ENCODE measurements around the gene MACIR. TPM values are rescaled to one million over a fixed set of nuclear protein-coding genes. Genes with fewer than 3 reads are reported as not detected.

Gene MACIR, protein sequence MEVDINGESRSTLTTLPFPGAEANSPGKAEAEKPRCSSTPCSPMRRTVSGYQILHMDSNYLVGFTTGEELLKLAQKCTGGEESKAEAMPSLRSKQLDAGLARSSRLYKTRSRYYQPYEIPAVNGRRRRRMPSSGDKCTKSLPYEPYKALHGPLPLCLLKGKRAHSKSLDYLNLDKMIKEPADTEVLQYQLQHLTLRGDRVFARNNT
- total RNA-seq (2022): 4.1 and 5.2 TPM in 2 replicates
- percentile 66 among the genes with signal in this experiment for Bru-seq, nascent RNA
- percentile 67 among the genes with signal in this experiment for BruChase-seq, experiment 1, labeled RNA remaining after a 2-hour chase
- percentile 53 among the genes with signal in this experiment for BruChase-seq, experiment 2, labeled RNA remaining after a 6-hour chase
- long read RNA-seq, transcript C5orf30-201 (3 exons, 3,049 nt): major isoform, 9 of 16 reads
- long read RNA-seq, partial matches to known transcripts: 0 of 16 reads
- long read RNA-seq, other reads (novel, unspliced or antisense): 2 of 16 reads

DNA sequence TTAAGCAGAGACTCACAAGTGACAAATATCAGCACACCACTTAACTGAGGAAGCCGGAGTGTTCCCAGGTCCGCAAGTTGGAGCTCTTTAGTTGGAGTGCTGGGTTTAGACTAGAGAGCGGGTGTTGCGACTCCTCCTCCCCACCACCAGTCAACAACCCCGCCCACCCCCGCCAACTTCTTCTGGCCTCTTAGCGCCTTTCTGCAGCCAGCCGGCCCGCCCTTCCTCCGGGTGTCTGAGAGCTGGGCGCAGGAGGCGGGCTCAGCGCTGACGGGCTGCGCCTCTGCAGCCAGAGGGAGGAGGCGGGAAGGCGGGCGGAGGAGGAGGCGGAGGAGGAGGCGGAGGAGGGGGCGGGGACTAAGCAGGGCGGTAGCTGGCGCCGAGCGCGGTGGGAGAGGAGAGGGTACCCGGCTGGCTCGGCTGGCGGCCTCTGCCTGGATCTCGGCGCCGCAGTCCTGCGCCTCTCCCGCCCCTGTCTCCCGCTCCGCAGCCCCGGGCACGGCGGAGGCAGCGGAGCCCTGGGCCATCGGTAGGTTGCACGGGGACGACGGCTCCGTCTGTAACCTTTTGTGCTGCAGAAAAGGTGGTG lies at the start of gene MACIR:
Gene MACIR (plus strand): TSS at position 396 of the 589 bp plus-strand sequence. CDS start 17,157 bp downstream, outside the sequence.
- H3K4me3 ChIP-seq (ENCODE audit: low read depth, low read length): peak within 1 kb of the TSS; percentile 89
- H3K9me3 ChIP-seq: no peaks in the 10 kb centered on the region
- Mint-ChIP-seq H3K9me3 (ENCODE audit: unreplicated experiment) (no peaks in the 10 kb centered on the region), H3K4me1 (ENCODE audit: low read depth, unreplicated experiment) (peaks cover 19% of the 10 kb centered on the region), H3K27me3 (ENCODE audit: insufficient read depth, unreplicated experiment) (peaks cover 4% of the 10 kb centered on the region), H3K27ac (ENCODE audit: unreplicated experiment) (peak within 1 kb of the TSS; percentile 20), H3K36me3 (ENCODE audit: insufficient read depth, unreplicated experiment) (peaks cover 9% of the 10 kb centered on the region), H3K4me3 (ENCODE audit: unreplicated experiment) (peak within 1 kb of the TSS; percentile 81)
- TF ChIP-seq, protein P1, sequence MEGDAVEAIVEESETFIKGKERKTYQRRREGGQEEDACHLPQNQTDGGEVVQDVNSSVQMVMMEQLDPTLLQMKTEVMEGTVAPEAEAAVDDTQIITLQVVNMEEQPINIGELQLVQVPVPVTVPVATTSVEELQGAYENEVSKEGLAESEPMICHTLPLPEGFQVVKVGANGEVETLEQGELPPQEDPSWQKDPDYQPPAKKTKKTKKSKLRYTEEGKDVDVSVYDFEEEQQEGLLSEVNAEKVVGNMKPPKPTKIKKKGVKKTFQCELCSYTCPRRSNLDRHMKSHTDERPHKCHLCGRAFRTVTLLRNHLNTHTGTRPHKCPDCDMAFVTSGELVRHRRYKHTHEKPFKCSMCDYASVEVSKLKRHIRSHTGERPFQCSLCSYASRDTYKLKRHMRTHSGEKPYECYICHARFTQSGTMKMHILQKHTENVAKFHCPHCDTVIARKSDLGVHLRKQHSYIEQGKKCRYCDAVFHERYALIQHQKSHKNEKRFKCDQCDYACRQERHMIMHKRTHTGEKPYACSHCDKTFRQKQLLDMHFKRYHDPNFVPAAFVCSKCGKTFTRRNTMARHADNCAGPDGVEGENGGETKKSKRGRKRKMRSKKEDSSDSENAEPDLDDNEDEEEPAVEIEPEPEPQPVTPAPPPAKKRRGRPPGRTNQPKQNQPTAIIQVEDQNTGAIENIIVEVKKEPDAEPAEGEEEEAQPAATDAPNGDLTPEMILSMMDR (IDR thresholded peaks at IDR 0.05; ENCODE audit: insufficient read depth in 1 of 2, low read depth in 1 of 2, low read length in 1 of 2, severe bottlenecking in 1 of 2, unreplicated experiment in 1 of 2): peak in 1 of 2 experiments; percentile 1
- peaks cover 5% of the 10 kb centered on the region; the same call in 1 of the 2 replicates for H3K4me1 ChIP-seq
- CTCF ChIA-PET: interaction anchor here (0.6 to 2.1 kb wide), 12 partner anchors 14 to 261 kb away, joined by 3 to 7 read pairs (median 4); no protein-coding TSS in a partner anchor
- no TSS peak for BruUV-seq (replicated peaks)
- intact Hi-C loops (cut with micrococcal nuclease; ENCODE audit: unreplicated experiment): loop anchor here (1.0 to 5.0 kb wide), 3 partner anchors 118 to 217 kb away; no protein-coding TSS in a partner anchor
- POLR2A ChIA-PET: interaction anchor here (0.6 to 1.0 kb wide), 2 partner anchors 34 to 460 kb away, joined by 3 to 16 read pairs; no protein-coding TSS in a partner anchor
- no peaks in the 10 kb centered on the region for H3K36me3 ChIP-seq (ENCODE audit: control insufficient read depth, insufficient read depth, low read length)
- no peaks in the 10 kb centered on the region for H3K27me3 ChIP-seq (replicated peaks; ENCODE audit: control insufficient read depth, insufficient read depth, low read length)
- DNase-seq: peak; percentile 96 to 97

DNA sequence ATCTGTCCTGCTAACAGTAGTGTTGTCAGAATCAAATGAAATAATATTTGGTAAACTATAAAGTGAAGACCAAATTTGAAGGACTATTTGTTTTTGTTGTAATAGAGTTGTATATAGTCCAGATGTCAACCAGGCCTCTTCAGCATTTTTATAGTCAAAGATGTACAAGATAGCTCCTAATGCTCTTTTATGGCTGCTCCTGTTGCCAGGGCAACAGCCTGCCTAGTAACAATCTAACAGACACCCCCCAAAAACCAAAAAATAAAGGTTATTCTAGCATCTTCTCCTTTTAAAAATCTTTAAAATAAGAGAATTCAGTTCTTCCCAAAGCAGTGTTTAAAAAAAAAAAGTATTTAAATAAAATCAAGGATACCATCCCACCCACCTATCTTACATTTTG lies 49.5 kb upstream of the MACIR start:
- Mint-ChIP-seq H3K9me3 (ENCODE audit: unreplicated experiment) (no peaks in the 10 kb centered on the region), H3K36me3 (ENCODE audit: insufficient read depth, unreplicated experiment) (no peaks in the 10 kb centered on the region), H3K4me3 (ENCODE audit: unreplicated experiment) (no peak overlapping the region), H3K27ac (ENCODE audit: unreplicated experiment) (no peak overlapping the region), H3K4me1 (ENCODE audit: low read depth, unreplicated experiment) (no peaks in the 10 kb centered on the region), H3K27me3 (ENCODE audit: insufficient read depth, unreplicated experiment) (no peaks in the 10 kb centered on the region)
- TF ChIP-seq, protein P1 (IDR thresholded peaks at IDR 0.05; ENCODE audit: insufficient read depth in 1 of 2, low read depth in 1 of 2, low read length in 1 of 2, severe bottlenecking in 1 of 2, unreplicated experiment in 1 of 2): no peak
- no peaks in the 10 kb centered on the region for H3K27me3 ChIP-seq (replicated peaks; ENCODE audit: control insufficient read depth, insufficient read depth, low read length)
- no peaks in the 10 kb centered on the region; the same call in 1 of the 2 replicates for H3K9me3 ChIP-seq
- intact Hi-C loops (cut with micrococcal nuclease; ENCODE audit: unreplicated experiment): no loop called here
- POLR2A ChIA-PET: no interaction called here
- no TSS peak for BruUV-seq (replicated peaks)
- no peak for DNase-seq
- no peaks in the 10 kb centered on the region for H3K4me1 ChIP-seq
- H3K4me3 ChIP-seq (ENCODE audit: low read depth, low read length): no peak overlapping the region
- no peaks in the 10 kb centered on the region for H3K36me3 ChIP-seq (ENCODE audit: control insufficient read depth, insufficient read depth, low read length)
- CTCF ChIA-PET: no interaction called here

DNA sequence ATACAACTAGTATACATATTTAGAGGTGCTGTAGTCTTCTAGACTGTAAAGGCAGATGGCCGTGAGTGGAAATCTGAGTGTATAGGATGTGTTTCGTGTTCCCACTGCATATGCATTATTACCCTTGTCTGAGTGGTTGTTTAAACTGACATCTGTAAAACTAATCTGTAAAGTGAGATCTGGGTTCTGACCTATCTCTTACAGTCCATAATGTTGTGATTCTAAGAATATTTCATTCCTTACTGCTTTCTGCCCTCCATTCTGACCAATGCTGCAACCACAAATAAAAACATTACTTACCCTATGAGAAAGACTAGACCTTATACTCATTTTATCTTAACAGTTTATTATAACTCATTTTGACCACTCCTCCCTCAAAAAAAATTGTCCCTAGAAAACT lies 47.6 kb upstream of the MACIR start:
- H3K36me3 Mint-ChIP-seq (ENCODE audit: insufficient read depth, unreplicated experiment): no peaks in the 10 kb centered on the region
- Histone ChIP-seq H3K36me3 (ENCODE audit: control insufficient read depth, insufficient read depth, low read length) (no peaks in the 10 kb centered on the region), H3K4me3 (ENCODE audit: low read depth, low read length) (no peak overlapping the region), H3K9me3 (no peaks in the 10 kb centered on the region), H3K27me3 (replicated peaks; ENCODE audit: control insufficient read depth, insufficient read depth, low read length) (no peaks in the 10 kb centered on the region), H3K4me1 (no peaks in the 10 kb centered on the region)
- BruUV-seq (replicated peaks): no TSS peak
- DNase-seq: no peak
- no peaks in the 10 kb centered on the region for H3K9me3 Mint-ChIP-seq (ENCODE audit: unreplicated experiment)
- H3K27me3 Mint-ChIP-seq (ENCODE audit: insufficient read depth, unreplicated experiment): no peaks in the 10 kb centered on the region
- H3K4me1 Mint-ChIP-seq (ENCODE audit: low read depth, unreplicated experiment): no peaks in the 10 kb centered on the region
- ChIA-PET POLR2A (no interaction called here), CTCF (no interaction called here)
- TF ChIP-seq, protein P1 (IDR thresholded peaks at IDR 0.05; ENCODE audit: insufficient read depth in 1 of 2, low read depth in 1 of 2, low read length in 1 of 2, severe bottlenecking in 1 of 2, unreplicated experiment in 1 of 2): no peak
- no peak overlapping the region for H3K4me3 Mint-ChIP-seq (ENCODE audit: unreplicated experiment)
- intact Hi-C loops (cut with micrococcal nuclease; ENCODE audit: unreplicated experiment): no loop called here
- no peak overlapping the region for H3K27ac Mint-ChIP-seq (ENCODE audit: unreplicated experiment)
